Coronary artery (tissue), 2 donors: ENCODE data around the gene SKIC3.

Source experiments
- DNase-seq: peaks from one replicate; pipeline ENCODE4 v3.0.0-alpha.2; 2017; ENCODE audit warnings: low spot score
- H3K27ac ChIP-seq, 2 donors: fragments of 200-600 bp; sonication (generic); one replicate each; pipeline ENCODE4 v1.5.1; 2016 to 2019
- H3K4me3 ChIP-seq: fragments of 200-600 bp; sonication (generic); 2 replicates; pipeline ENCODE4 v1.5.1; 2016; ENCODE audit warnings: mild to moderate bottlenecking, moderate library complexity
- TF ChIP-seq, protein P1 (sequence below): fragments of 200-600 bp; sonication (generic); IDR thresholded peaks from one replicate; pipeline ENCODE4 v1.5.1; 2019; ENCODE audit warnings: antibody characterized with exemption

The SKIC3 gene

DNA sequence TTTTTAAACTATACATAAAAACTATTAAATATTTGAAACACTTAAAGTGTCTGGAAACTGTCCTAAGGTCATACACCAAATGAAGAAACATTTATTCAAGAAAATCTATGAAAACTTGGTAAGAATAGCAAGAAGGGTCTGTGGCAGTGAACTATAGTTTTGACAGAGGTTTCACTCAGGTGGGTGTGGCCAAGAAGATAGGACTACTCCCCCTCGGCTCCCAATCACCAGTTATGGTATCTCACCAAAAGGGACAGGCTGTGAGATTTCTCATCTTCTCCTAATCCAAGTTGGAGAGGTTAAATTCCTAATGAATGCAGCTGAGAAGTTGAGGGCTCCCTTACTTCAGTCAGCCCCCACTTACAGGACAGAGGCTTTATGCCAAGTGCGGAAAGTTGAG lies 3.1 kb upstream of the SKIC3 start:
- H3K27ac ChIP-seq, result no peak overlapping the region
- DNase-seq, result no peak
- H3K4me3 ChIP-seq, result no peak overlapping the region
- TF ChIP-seq, protein P1, sequence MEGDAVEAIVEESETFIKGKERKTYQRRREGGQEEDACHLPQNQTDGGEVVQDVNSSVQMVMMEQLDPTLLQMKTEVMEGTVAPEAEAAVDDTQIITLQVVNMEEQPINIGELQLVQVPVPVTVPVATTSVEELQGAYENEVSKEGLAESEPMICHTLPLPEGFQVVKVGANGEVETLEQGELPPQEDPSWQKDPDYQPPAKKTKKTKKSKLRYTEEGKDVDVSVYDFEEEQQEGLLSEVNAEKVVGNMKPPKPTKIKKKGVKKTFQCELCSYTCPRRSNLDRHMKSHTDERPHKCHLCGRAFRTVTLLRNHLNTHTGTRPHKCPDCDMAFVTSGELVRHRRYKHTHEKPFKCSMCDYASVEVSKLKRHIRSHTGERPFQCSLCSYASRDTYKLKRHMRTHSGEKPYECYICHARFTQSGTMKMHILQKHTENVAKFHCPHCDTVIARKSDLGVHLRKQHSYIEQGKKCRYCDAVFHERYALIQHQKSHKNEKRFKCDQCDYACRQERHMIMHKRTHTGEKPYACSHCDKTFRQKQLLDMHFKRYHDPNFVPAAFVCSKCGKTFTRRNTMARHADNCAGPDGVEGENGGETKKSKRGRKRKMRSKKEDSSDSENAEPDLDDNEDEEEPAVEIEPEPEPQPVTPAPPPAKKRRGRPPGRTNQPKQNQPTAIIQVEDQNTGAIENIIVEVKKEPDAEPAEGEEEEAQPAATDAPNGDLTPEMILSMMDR, result no peak

DNA sequence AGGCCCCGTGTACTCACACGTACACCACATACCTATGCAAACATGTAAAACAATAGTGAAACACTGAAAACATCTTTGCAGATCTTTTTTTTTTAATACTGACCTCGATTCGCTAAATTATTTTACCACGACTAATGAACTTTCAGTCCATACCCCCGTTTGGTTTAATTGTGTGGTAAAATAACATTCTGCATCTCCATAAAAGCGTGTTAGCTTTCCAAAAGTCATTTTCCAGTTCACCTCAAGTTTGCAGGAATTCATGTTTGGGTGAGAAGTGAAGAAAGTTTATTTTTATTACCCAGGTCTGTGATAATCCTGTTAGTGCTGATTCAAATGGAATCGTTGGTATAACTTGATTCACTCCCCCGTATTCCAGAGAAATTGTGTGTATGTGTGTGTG lies 776 bp upstream of the SKIC3 start:
- Histone ChIP-seq H3K4me3 (peak overlapping the region; percentile 91), H3K27ac (peak overlapping the region; percentile 81 to 94)
- no peak for DNase-seq
- TF ChIP-seq, protein P1, result no peak

DNA sequence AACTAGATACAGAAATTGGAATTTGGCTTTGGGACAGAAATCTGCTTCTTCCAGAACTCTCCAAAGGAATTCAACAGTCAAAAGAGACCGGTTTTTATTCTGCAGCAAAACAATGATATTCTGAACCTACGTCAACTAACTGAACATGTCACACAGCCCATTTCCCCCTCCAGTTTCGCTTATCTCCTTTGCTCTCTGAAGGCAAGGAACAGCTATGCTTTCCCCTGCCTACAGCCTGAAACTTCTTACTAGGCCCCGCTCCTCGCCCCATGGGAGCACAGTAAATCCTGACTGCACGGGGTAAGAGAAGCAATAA lies 488 bp downstream of the SKIC3 start:
- peak overlapping the region; percentile 91 for H3K4me3 ChIP-seq
- TF ChIP-seq, protein P1, result no peak
- peak overlapping the region; percentile 81 to 94 for H3K27ac ChIP-seq
- DNase-seq, result no peak

DNA sequence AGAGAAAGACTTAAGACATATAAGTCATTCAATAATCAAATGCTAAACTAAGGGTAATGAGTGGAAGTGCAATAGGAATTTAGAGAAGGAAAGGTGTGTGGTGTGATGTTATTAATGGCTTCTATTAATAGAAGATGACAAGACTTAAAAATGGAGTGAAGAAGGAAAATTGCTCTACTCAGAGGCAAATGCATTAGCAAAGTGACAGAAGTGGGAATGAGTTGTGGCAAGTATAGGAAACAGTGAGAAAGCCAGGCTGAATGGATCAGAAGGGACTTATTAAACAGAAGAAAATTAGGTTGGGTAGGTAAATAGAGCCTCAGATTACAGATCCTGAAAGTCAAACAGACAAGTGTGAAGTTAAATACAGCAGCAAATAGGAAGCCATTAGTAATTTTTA lies 5.7 kb downstream of the SKIC3 start:
- TF ChIP-seq, protein P1, result no peak
- H3K4me3 ChIP-seq, result no peak overlapping the region
- DNase-seq, result no peak
- no peak overlapping the region for H3K27ac ChIP-seq

DNA sequence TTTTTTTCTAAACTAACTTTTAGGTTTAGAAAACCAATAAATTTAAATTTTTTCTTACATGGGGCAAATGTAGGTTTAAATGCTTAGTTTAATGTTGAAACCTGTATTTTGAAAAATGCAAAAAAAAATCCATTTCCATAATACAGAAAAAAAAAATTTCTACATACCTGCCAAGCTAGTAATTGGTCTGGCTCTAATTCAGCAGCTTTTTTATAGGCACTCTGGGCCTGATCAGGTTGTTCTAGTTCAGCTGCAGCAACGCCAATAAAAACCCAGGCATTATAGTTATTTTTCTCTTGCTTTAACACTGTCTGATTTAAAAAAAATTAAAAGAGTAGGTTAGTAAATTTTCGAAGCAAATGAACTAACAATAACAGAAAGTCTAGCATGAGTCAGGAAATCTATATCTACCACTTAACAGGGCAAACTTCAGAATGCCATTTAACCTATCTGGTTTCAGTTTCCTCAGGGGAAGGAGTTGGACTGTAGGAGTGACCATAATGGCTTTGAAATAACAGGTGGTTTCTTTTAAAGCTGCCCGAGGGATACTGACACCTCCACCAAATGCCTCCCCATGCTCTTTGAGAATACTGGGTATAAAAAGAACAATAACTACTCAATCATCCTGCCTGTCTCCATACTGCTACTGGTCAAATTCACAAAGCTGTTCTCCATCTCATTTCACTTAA lies 11.6 kb downstream of the SKIC3 start:
- no peak for DNase-seq
- TF ChIP-seq, protein P1, result no peak
- Histone ChIP-seq H3K27ac (no peak overlapping the region), H3K4me3 (no peak overlapping the region)

DNA sequence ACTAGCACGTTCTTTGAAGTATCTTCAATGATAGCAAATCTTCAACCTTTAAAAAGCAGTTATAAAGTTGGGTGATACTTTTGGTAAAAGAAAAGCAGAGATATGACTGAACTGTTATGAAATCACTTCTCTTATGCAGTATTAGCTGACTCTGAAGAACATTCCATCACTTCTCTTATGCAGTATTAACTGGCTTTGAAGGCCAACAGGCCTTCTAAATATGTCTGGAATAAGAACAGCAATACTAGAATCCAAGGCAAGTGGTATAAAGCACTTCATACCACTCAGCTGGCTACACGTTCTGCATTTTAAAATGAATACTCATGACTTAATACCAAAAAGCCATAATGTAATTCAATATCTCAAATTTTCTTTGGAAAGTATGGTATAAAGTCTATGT lies 17.3 kb downstream of the SKIC3 start:
- TF ChIP-seq, protein P1, result no peak
- H3K27ac ChIP-seq, result no peak overlapping the region
- H3K4me3 ChIP-seq, result no peak overlapping the region
- no peak for DNase-seq

DNA sequence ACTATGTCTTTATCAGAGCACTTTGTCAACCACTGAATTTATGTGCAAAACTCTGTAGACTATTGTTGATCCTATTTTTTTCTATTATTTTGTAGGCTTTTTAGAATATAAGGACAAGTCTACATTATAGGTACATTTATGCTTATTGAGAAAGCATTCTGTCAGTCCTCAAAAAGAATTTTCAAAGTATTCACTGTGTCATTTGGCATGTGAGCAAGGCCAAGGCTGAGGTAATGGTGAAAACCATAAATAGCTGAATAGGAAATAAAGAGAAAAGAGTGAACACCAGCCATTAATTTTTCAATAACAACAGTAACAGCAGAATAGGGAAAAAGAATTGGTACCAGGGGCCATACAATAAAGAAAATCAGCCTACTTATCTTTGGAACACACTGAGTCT lies 21.0 kb downstream of the SKIC3 start:
- TF ChIP-seq, protein P1, result no peak
- no peak for DNase-seq
- Histone ChIP-seq H3K27ac (no peak overlapping the region), H3K4me3 (no peak overlapping the region)
